Endothelial cell of umbilical vein (primary cell): ENCODE measurements around the gene TANGO6. TPM values are rescaled to one million over a fixed set of nuclear protein-coding genes. Genes with fewer than 3 reads are reported as not detected.

Source experiments
- BruUV-seq: library from RNA; stranded (reverse); fragments of 400-500 nt; replicated peaks from 2 replicates; lab custom pipeline; 2021; lab: Mats Ljungman, UMichigan
- CTCF ChIA-PET: fragments of 300-600, 350-600 bp; sonication (Branson Sonifier 250); formaldehyde crosslinking; loops from one replicate; lab custom pipeline; 2021; ENCODE audit warnings: antibody characterized with exemption, inconsistent platforms; lab: Charles Lee
- POLR2A ChIA-PET: fragments of 300-600, 350-600 bp; sonication (Branson Sonifier 250); formaldehyde crosslinking; loops from one replicate; lab custom pipeline; 2021; ENCODE audit warnings: antibody characterized with exemption, inconsistent platforms; lab: Charles Lee
- DNase-seq: peaks from one replicate; pipeline ENCODE4 v3.0.0-alpha.2; 2011; ENCODE audit warnings: low read depth, low spot score
- FAIRE-seq: peaks from 2 replicates; lab custom pipeline; 2011; peaks lifted over from hg19 to GRCh38; lab: Jason Lieb, UNC
- H2AFZ ChIP-seq: 2 replicates; pipeline ENCODE4 v1.6.0; 2012; ENCODE audit warnings: low read depth, low read length, control low read depth, inconsistent platforms
- H3K27ac ChIP-seq: 2 replicates; pipeline ENCODE4 v1.5.1; 2011; ENCODE audit warnings: low read depth, mild to moderate bottlenecking, control low read depth, low read length, moderate library complexity; ENCODE audit not compliant: insufficient read depth
- H3K27me3 ChIP-seq, 2 experiments: 2 replicates each; pipeline versions ENCODE4 v1.6.0 to v1.6.1; 2011; ENCODE audit warnings: low read length in 2 of 2, mixed read lengths in 1 of 2; ENCODE audit not compliant: control insufficient read depth in 2 of 2, insufficient read depth in 2 of 2
- H3K36me3 ChIP-seq, 2 experiments: 2 replicates in 1 of 2; 3 replicates in 1 of 2; pipeline ENCODE4 v1.5.1; 2011; ENCODE audit warnings: low read length in 2 of 2, mild to moderate bottlenecking in 1 of 2, moderate library complexity in 1 of 2; ENCODE audit not compliant: control insufficient read depth in 2 of 2, insufficient read depth in 2 of 2; ENCODE audit errors: extremely low read depth in 1 of 2
- H3K4me1 ChIP-seq: 3 replicates; pipeline ENCODE4 v1.5.1; 2011; ENCODE audit warnings: mild to moderate bottlenecking, low read length; ENCODE audit not compliant: control insufficient read depth, insufficient read depth; ENCODE audit errors: extremely low read depth
- H3K4me2 ChIP-seq: 2 replicates; pipeline ENCODE4 v1.6.1; 2011; ENCODE audit warnings: low read length, control low read depth, mixed read lengths; ENCODE audit not compliant: insufficient read depth
- H3K4me3 ChIP-seq, 3 experiments: fragments of 200-600 bp in 1 of 3; sonication (generic), shearing (Covaris generic) in 1 of 3; replicated peaks in 1 of 3; 2 replicates each; pipeline ENCODE4 v1.5.1; 2011 to 2016; ENCODE audit warnings: control low read depth in 3 of 3, low read length in 3 of 3, mild to moderate bottlenecking in 2 of 3, inconsistent platforms in 1 of 3, low read depth in 1 of 3, moderate library complexity in 1 of 3; ENCODE audit not compliant: insufficient read depth in 1 of 3
- H3K79me2 ChIP-seq: 2 replicates; pipeline ENCODE4 v1.6.0; 2012; ENCODE audit warnings: low read length, inconsistent platforms; ENCODE audit not compliant: control insufficient read depth, insufficient read depth
- H3K9ac ChIP-seq: replicated peaks from 2 replicates; pipeline ENCODE3; 2011; ENCODE audit warnings: low read length, control low read depth; ENCODE audit not compliant: insufficient read depth; ENCODE audit errors: extremely low read depth
- H3K9me1 ChIP-seq: replicated peaks from 3 replicates; pipeline ENCODE4 v1.6.0; 2011; ENCODE audit warnings: mild to moderate bottlenecking, low read length; ENCODE audit not compliant: control insufficient read depth, insufficient read depth; ENCODE audit errors: extremely low read depth
- H3K9me3 ChIP-seq: replicated peaks from 2 replicates; pipeline ENCODE4 v1.5.1; 2012; ENCODE audit warnings: low read length, inconsistent platforms; ENCODE audit not compliant: control insufficient read depth, insufficient read depth
- H4K20me1 ChIP-seq: replicated peaks from 2 replicates; pipeline ENCODE3; 2011; ENCODE audit warnings: mild to moderate bottlenecking, low read length; ENCODE audit not compliant: control insufficient read depth, insufficient read depth; ENCODE audit errors: extremely low read depth
- CTCF ChIP-seq, 2 donors: IDR thresholded peaks; 1 replicate in 1 of 2; 2 replicates in 1 of 2; pipeline ENCODE4 v1.5.1; 2011; ENCODE audit warnings: low read length in 2 of 2, mild to moderate bottlenecking in 2 of 2, moderate library complexity in 2 of 2, control low read depth in 1 of 2, inconsistent platforms in 1 of 2, low read depth in 1 of 2; ENCODE audit not compliant: insufficient read depth in 1 of 2; ENCODE audit errors: extremely low read depth in 1 of 2
- EZH2 ChIP-seq: IDR thresholded peaks from 2 replicates; pipeline ENCODE4 v1.6.1; 2012; ENCODE audit warnings: borderline replicate concordance, low read depth, mild to moderate bottlenecking, moderate library complexity, low read length, inconsistent platforms; ENCODE audit not compliant: severe bottlenecking
- FOS ChIP-seq: IDR thresholded peaks from 2 replicates; pipeline ENCODE4 v1.6.1; 2011; ENCODE audit warnings: mild to moderate bottlenecking, low read length, moderate library complexity, borderline replicate concordance; ENCODE audit not compliant: insufficient read depth
- GATA2 ChIP-seq: IDR thresholded peaks from 2 replicates; pipeline ENCODE4 v1.7.0; 2011; ENCODE audit warnings: low read depth, mild to moderate bottlenecking, moderate library complexity, mixed read lengths, low read length; ENCODE audit not compliant: insufficient read length, insufficient read depth
- JUN ChIP-seq: IDR thresholded peaks from 2 replicates; pipeline ENCODE4 v1.6.1; 2011; ENCODE audit warnings: borderline replicate concordance, low read depth; ENCODE audit not compliant: insufficient read length, insufficient read depth
- MAX ChIP-seq: IDR thresholded peaks from 2 replicates; pipeline ENCODE4 v1.6.1; 2011; ENCODE audit not compliant: insufficient read depth, insufficient read length
- MYC ChIP-seq: IDR thresholded peaks from one replicate; pipeline ENCODE4 v1.6.1; 2011; ENCODE audit warnings: mild to moderate bottlenecking, low read depth, low read length
- POLR2A ChIP-seq: IDR thresholded peaks from 2 replicates; pipeline ENCODE4 v1.6.1; 2012; ENCODE audit warnings: low read depth, mild to moderate bottlenecking, control low read depth, low read length
- POLR2AphosphoS5 ChIP-seq: IDR thresholded peaks from 2 replicates; pipeline ENCODE4 v1.6.1; 2012; ENCODE audit warnings: low read depth, mild to moderate bottlenecking, control low read depth, low read length, moderate library complexity; ENCODE audit not compliant: insufficient read depth
- dilution Hi-C: fragments of 300-500 bp; cut with MboI; formaldehyde crosslinking; loops from one replicate; pipeline ENCODE4 v1.15.0; 2019; ENCODE audit warnings: low sequenced_read_pairs; ENCODE audit not compliant: extremely low pct_ligation_motif_present
- intact Hi-C: fragments of 100-400 bp; cut with micrococcal nuclease; formaldehyde crosslinking; loops from one replicate; pipeline ENCODE4 v1.10.0; 2022
- polyA plus RNA-seq, 4 experiments: library from polyadenylated mRNA; depleted of rRNA in 3 of 4; stranded (reverse) in 3 of 4; unstranded in 1 of 4; fragments of >200 nt; gene quantifications; 2 replicates each; pipeline versions ENCODE4 v1.2.1 to v1.2.3, GENCODE V29; 2011 to 2012; ENCODE audit warnings: missing spikeins in 1 of 4
- total RNA-seq: library from RNA; stranded (reverse); gene quantifications from 2 replicates; pipeline ENCODE4 v1.2.3, GENCODE V29; 2021

Gene TANGO6
- total and polyA plus RNA-seq, 2 donors (not counting 3 experiments of a cell fraction or from before 2014, with no cell fraction given) = 6.7 to 21.2 TPM

- ChIA-PET POLR2A (no interaction called here), CTCF (interaction anchor here (1.2 to 4.4 kb wide), 2 partner anchors 18 to 203 kb away, joined by 3 to 14 read pairs; no protein-coding TSS in a partner anchor)
- FAIRE-seq (no peak), DNase-seq (no peak)
- H3K9me1 ChIP-seq = no peaks in the 10 kb centered on the region
- no TSS peak for BruUV-seq
- no peaks in the 10 kb centered on the region for H3K36me3 ChIP-seq
- intact Hi-C loops = no loop called here
- dilution Hi-C loops = no loop called here
- no peak overlapping the region for H3K4me3 ChIP-seq
- H3K4me1 ChIP-seq = no peaks in the 10 kb centered on the region
- no peaks in the 10 kb centered on the region for H3K79me2 ChIP-seq
- TF ChIP-seq CTCF (IDR thresholded peaks at IDR 0.05; ENCODE audit: extremely low read depth in 1 of 2, insufficient read depth in 1 of 2, low read depth in 1 of 2, low read length in 2 of 2) (no peak), EZH2 (no peak), MYC (no peak), FOS (no peak), MAX (no peak), JUN (no peak), POLR2A (no peak), GATA2 (no peak), POLR2AphosphoS5 (no peak)
- H3K9me3 ChIP-seq = no peaks in the 10 kb centered on the region
- H2AFZ ChIP-seq = no peak overlapping the region
- H3K27me3 ChIP-seq = no peaks in the 10 kb centered on the region
- no peak overlapping the region for H3K9ac ChIP-seq
- H3K4me2 ChIP-seq = no peak overlapping the region
- no peaks in the 10 kb centered on the region for H4K20me1 ChIP-seq
- H3K27ac ChIP-seq = no peak overlapping the region
Observed at GRCh38 chr16:69095193-69095592, 251.9 kb downstream of the TANGO6 start.
